ENCODE results near the gene DOCK7.

The DOCK7 gene

GRCh38 chr1:62405247-62405646 is 282.9 kb downstream of the DOCK7 start:
- DNase-seq = no peak
